Measurements from ENCODE around the gene TDRKH. TPM values are rescaled to one million over a fixed set of nuclear protein-coding genes. Genes with fewer than 3 reads are reported as not detected.

TDRKH gene
- total RNA-seq, 4 donors from 2014 or later: 1.1 to 5.3 (median 2.3) TPM

- no peak for DNase-seq
- intact Hi-C loops (cut with DNase I): no loop called here
- no peak for TF ChIP-seq POLR2A (IDR thresholded peaks at IDR 0.05)
- TF ChIP-seq, protein P1, sequence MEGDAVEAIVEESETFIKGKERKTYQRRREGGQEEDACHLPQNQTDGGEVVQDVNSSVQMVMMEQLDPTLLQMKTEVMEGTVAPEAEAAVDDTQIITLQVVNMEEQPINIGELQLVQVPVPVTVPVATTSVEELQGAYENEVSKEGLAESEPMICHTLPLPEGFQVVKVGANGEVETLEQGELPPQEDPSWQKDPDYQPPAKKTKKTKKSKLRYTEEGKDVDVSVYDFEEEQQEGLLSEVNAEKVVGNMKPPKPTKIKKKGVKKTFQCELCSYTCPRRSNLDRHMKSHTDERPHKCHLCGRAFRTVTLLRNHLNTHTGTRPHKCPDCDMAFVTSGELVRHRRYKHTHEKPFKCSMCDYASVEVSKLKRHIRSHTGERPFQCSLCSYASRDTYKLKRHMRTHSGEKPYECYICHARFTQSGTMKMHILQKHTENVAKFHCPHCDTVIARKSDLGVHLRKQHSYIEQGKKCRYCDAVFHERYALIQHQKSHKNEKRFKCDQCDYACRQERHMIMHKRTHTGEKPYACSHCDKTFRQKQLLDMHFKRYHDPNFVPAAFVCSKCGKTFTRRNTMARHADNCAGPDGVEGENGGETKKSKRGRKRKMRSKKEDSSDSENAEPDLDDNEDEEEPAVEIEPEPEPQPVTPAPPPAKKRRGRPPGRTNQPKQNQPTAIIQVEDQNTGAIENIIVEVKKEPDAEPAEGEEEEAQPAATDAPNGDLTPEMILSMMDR (IDR thresholded peaks at IDR 0.05): no peak
- Histone ChIP-seq H3K4me3 (peak overlapping the region; percentile 32 to 69 (median 51)), H3K36me3 (no peaks in the 10 kb centered on the region), H3K4me1 (peaks cover 12 to 53% (median 21%) of the 10 kb centered on the region in 3 donors), H3K27me3 (peaks cover 0 to 41% (median 0%) of the 10 kb centered on the region in 4 donors), H3K9me3 (no peaks in the 10 kb centered on the region), H3K27ac (peak overlapping the region in 3 of 4 donors; percentile 68 to 88 (median 76))
- 46 to 65% methylated on average over 3 to 8 of the region's 26 CpGs for WGBS, 2 donors
Observed at GRCh38 chr1:151837884-151838221, 47.6 kb upstream of the TDRKH start.

- intact Hi-C loops (cut with DNase I): no loop called here
- H3K9me3 ChIP-seq: no peaks in the 10 kb centered on the region
- no peaks in the 10 kb centered on the region for H3K36me3 ChIP-seq
- 40% methylated on average over 1 of the region's 3 CpGs; no CpG with 5 or more reads in 1 of the 2 donors for WGBS, 2 donors
- no peak overlapping the region for H3K4me3 ChIP-seq
- no peak for DNase-seq
- peak overlapping the region in 3 of 4 donors; percentile 29 to 88 (median 68) for H3K27ac ChIP-seq
- peaks cover 0 to 41% (median 0%) of the 10 kb centered on the region in 4 donors for H3K27me3 ChIP-seq
- TF ChIP-seq POLR2A (IDR thresholded peaks at IDR 0.05): no peak
- TF ChIP-seq, protein P1 (IDR thresholded peaks at IDR 0.05): no peak
- peaks cover 17 to 59% (median 26%) of the 10 kb centered on the region in 3 donors for H3K4me1 ChIP-seq
Observed at GRCh38 chr1:151837197-151837596, 46.9 kb upstream of the TDRKH start.

DNA sequence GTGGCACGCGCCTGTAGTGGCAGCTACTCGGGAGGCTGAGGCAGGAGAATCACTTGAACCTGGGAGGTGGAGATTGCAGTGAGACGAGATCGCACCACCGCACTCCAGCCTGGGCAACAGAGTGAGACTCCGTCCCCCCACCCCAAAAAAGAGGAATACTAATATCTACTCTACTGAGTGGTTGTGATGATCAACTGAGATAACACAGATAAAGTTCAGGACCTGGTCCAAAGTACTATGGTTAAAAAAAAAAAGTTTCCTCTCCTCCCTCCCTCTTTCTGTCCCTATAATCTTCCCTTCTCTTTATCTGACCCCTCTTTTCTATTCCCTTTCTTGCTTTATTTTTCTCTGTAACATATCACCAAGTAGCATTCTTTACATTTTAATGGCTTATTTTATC lies 45.3 kb upstream of the TDRKH start:
- intact Hi-C loops (cut with DNase I): no loop called here
- 93 to 100% methylated on average over 4 to 7 of the region's 7 CpGs for WGBS, 2 donors
- Histone ChIP-seq H3K4me3 (no peak overlapping the region), H3K9me3 (no peaks in the 10 kb centered on the region), H3K36me3 (no peaks in the 10 kb centered on the region), H3K27me3 (peaks cover 0 to 40% (median 0%) of the 10 kb centered on the region in 4 donors), H3K27ac (no peak overlapping the region), H3K4me1 (peaks cover 23 to 72% (median 34%) of the 10 kb centered on the region in 3 donors)
- TF ChIP-seq POLR2A (IDR thresholded peaks at IDR 0.05): no peak
- TF ChIP-seq, protein P1 (IDR thresholded peaks at IDR 0.05): no peak
- DNase-seq: no peak

DNA sequence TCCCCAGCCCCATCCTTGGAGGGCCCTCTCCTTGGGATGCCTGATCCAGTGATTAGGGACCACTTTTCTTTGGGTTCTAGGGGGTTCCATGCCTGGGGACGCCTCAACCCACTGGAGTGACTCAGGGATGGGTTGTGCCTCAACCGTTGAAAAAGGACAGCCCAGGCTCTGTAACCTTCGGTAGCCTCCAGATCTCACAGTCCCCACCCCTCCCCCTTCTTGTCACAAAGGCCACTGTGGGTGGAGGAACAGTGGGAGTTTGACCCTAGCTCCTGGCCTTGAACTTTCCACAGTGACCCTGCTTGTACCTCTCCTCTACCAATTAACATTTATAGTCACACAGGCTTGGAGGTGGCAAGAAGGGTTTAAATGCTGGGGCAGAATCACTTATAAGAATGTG lies 43.9 kb upstream of the TDRKH start:
- no peak overlapping the region for H3K4me3 ChIP-seq
- 50% methylated on average over 2 of the region's 3 CpGs; no CpG with 5 or more reads in 1 of the 2 donors for WGBS, 2 donors
- H3K9me3 ChIP-seq: no peaks in the 10 kb centered on the region
- DNase-seq: no peak
- H3K4me1 ChIP-seq: peaks cover 20 to 72% (median 23%) of the 10 kb centered on the region in 3 donors
- TF ChIP-seq, protein P1 (IDR thresholded peaks at IDR 0.05): no peak
- TF ChIP-seq POLR2A (IDR thresholded peaks at IDR 0.05): no peak
- no peak overlapping the region for H3K27ac ChIP-seq
- intact Hi-C loops (cut with DNase I): no loop called here
- H3K36me3 ChIP-seq: no peaks in the 10 kb centered on the region
- H3K27me3 ChIP-seq: peaks cover 0 to 26% (median 0%) of the 10 kb centered on the region in 4 donors

DNA sequence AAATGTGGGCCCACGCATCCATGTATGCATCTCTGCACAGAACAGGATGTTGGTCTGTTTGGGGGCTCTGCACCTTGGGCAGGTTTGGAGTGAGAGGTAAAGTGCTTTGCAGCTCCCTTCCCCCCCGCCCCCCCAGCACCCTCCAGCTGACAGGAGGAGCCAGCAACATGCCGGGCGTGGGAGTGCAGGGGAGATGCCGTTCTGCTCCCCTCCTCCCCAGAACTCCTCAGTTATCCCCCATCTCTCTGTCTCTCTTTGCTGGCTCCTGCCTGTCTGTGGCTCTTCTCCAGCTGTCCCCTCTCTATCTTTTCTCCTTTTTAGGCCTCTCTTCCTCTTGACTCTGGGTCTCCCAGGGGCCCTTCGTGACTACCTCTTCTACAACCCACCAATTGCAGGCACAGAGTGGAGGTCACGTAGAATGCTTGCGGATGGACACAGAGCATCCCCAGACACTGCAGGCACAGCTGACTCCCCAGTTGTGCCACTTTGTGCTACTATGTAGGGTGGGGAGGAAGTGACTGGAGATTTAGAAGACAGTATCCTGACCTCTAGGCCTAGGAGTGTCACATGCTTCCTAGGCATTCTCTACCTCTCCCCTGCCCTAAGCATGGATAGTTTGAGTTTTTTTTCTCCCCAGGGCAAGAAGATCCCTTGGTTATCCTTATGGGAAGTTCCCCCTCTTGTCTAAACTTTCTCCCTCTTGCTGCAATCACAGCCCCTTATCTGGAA lies 43.0 kb upstream of the TDRKH start:
- peaks cover 0 to 17% (median 0%) of the 10 kb centered on the region in 4 donors for H3K27me3 ChIP-seq
- H3K36me3 ChIP-seq: no peaks in the 10 kb centered on the region
- H3K4me1 ChIP-seq: peaks cover 14 to 72% (median 16%) of the 10 kb centered on the region in 3 donors
- H3K4me3 ChIP-seq: no peak overlapping the region
- H3K27ac ChIP-seq: no peak overlapping the region
- intact Hi-C loops (cut with DNase I): no loop called here
- H3K9me3 ChIP-seq: no peaks in the 10 kb centered on the region
- TF ChIP-seq, protein P1 (IDR thresholded peaks at IDR 0.05): no peak
- no peak for TF ChIP-seq POLR2A (IDR thresholded peaks at IDR 0.05)
- no peak for DNase-seq
- WGBS, 2 donors: 83 to 90% methylated on average over 1 to 6 of the region's 8 CpGs

Data from esophagus squamous epithelium (tissue), 5 donors.